Natural killer cell (primary cell): Measurements from ENCODE around the gene CLCNKA. TPM values are rescaled to one million over a fixed set of nuclear protein-coding genes. Genes with fewer than 3 reads are reported as not detected.

Experiments
- ATAC-seq, 3 donors: fragments of 150-1000 bp in 2 of 3; fragments of 200-7000 bp in 1 of 3; cut with Tn5 transposase; 1 replicate in 1 of 3; 2 replicates in 2 of 3; pipeline ENCODE4 v1.10.0; 2021; ENCODE audit warnings: mild to moderate bottlenecking in 2 of 3, moderate library complexity in 2 of 3
- DNase-seq, 2 donors: peaks; one replicate each; pipeline versions ENCODE4 v3.0.0 to v3.0.0-alpha.2; 2013 to 2021; ENCODE audit warnings: mixed read lengths in 1 of 2
- H3K27ac ChIP-seq: one replicate; pipeline ENCODE4 v1.5.1; 2013; ENCODE audit warnings: mild to moderate bottlenecking, low read length
- H3K27me3 ChIP-seq: one replicate; pipeline ENCODE4 v1.6.1; 2013; ENCODE audit warnings: low read length; ENCODE audit not compliant: control insufficient read depth, insufficient read depth
- H3K36me3 ChIP-seq: one replicate; pipeline ENCODE4 v1.6.1; 2013; ENCODE audit warnings: low read length; ENCODE audit not compliant: control insufficient read depth, insufficient read depth
- H3K4me1 ChIP-seq: one replicate; pipeline ENCODE4 v1.6.1; 2013; ENCODE audit warnings: low read length; ENCODE audit not compliant: control insufficient read depth, insufficient read depth
- H3K4me3 ChIP-seq: one replicate; pipeline ENCODE4 v1.5.1; 2013; ENCODE audit warnings: low read length
- H3K9me3 ChIP-seq: one replicate; pipeline ENCODE4 v1.6.1; 2013; ENCODE audit warnings: low read length; ENCODE audit not compliant: control insufficient read depth, insufficient read depth
- H3K27ac Mint-ChIP-seq, 2 donors: one replicate each; pipeline ENCODE4 v1.8.0; 2022; ENCODE audit warnings: mild to moderate bottlenecking in 2 of 2, mixed read lengths in 2 of 2, moderate library complexity in 1 of 2
- H3K27me3 Mint-ChIP-seq, 2 donors: one replicate each; pipeline ENCODE4 v1.8.0; 2022; ENCODE audit warnings: low read depth in 2 of 2, mixed read lengths in 2 of 2
- H3K36me3 Mint-ChIP-seq: one replicate; pipeline ENCODE4 v1.8.0; 2022; ENCODE audit warnings: mixed read lengths
- H3K4me1 Mint-ChIP-seq, 2 donors: one replicate each; pipeline ENCODE4 v1.8.0; 2022; ENCODE audit warnings: mixed read lengths in 2 of 2
- H3K4me3 Mint-ChIP-seq: one replicate; pipeline ENCODE4 v1.8.0; 2022; ENCODE audit warnings: mild to moderate bottlenecking, moderate library complexity, mixed read lengths
- H3K9me3 Mint-ChIP-seq, 2 donors: one replicate each; pipeline ENCODE4 v1.8.0; 2022; ENCODE audit warnings: mixed read lengths in 2 of 2
- WGBS: methylation state at CpG from one replicate; pipeline ENCODE4 v1.1.7; 2013; ENCODE audit warnings: missing lambda C conversion rate; ENCODE audit not compliant: insufficient coverage; 5-methylcytosine and 5-hydroxymethylcytosine counted together
- intact Hi-C: fragments of 100-400 bp; cut with micrococcal nuclease; formaldehyde crosslinking; loops from one replicate; pipeline ENCODE4 v1.14.2; 2022
- total RNA-seq, 4 donors: library from RNA; stranded (reverse); fragments of 120-200 nt in 1 of 4; gene quantifications; one replicate each; pipeline versions ENCODE4 v1.2.3 to v1.2.4, GENCODE V29; 2013 to 2022
- TF ChIP-seq, protein P1 (sequence below): fragments of 200-600 bp; IDR thresholded peaks from one replicate; pipeline ENCODE4 v1.8.0; 2022; ENCODE audit warnings: antibody characterized with exemption

The CLCNKA gene
- total RNA-seq, 3 donors from 2014 or later (not counting 1 experiment from before 2014, with no cell fraction given), result 0.16 to 0.33 TPM; not detected in 1

DNA sequence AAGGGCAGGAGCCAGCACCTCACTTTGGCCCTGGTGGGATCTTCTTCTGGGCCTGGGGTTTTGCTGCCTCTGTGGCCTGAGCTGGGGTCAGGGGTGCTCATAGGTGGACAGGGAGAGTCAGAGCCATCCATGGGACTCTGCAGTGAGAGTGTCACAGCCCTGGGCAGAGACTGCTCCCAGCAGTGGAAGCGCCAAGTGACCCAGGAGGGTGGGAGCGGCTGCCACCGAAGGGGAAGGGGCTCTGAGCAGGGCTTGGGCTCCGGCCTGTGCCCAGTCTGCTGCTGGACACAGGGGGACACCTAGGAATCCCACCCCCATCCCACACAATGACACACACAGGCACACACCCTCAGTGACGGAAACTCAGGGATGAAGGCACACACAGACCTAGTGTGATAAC, 22.1 kb downstream of the CLCNKA start:
- Histone ChIP-seq H3K36me3 (no peaks in the 10 kb centered on the region), H3K9me3 (no peaks in the 10 kb centered on the region), H3K4me3 (no peak overlapping the region), H3K27me3 (no peaks in the 10 kb centered on the region), H3K27ac (no peak overlapping the region), H3K4me1 (peaks cover 8% of the 10 kb centered on the region)
- H3K4me3 Mint-ChIP-seq, result no peak overlapping the region
- intact Hi-C loops, result no loop called here
- H3K36me3 Mint-ChIP-seq, result no peaks in the 10 kb centered on the region
- DNase-seq (no peak), ATAC-seq (no peak)
- TF ChIP-seq, protein P1, sequence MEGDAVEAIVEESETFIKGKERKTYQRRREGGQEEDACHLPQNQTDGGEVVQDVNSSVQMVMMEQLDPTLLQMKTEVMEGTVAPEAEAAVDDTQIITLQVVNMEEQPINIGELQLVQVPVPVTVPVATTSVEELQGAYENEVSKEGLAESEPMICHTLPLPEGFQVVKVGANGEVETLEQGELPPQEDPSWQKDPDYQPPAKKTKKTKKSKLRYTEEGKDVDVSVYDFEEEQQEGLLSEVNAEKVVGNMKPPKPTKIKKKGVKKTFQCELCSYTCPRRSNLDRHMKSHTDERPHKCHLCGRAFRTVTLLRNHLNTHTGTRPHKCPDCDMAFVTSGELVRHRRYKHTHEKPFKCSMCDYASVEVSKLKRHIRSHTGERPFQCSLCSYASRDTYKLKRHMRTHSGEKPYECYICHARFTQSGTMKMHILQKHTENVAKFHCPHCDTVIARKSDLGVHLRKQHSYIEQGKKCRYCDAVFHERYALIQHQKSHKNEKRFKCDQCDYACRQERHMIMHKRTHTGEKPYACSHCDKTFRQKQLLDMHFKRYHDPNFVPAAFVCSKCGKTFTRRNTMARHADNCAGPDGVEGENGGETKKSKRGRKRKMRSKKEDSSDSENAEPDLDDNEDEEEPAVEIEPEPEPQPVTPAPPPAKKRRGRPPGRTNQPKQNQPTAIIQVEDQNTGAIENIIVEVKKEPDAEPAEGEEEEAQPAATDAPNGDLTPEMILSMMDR, result no peak
- peaks cover 0 to 4% of the 10 kb centered on the region in 2 donors for H3K4me1 Mint-ChIP-seq
- no peaks in the 10 kb centered on the region for H3K9me3 Mint-ChIP-seq
- no peak overlapping the region for H3K27ac Mint-ChIP-seq
- H3K27me3 Mint-ChIP-seq, result peaks cover 0 to 3% of the 10 kb centered on the region in 2 donors
- WGBS, result 94% methylated on average over 5 of the region's 5 CpGs

DNA sequence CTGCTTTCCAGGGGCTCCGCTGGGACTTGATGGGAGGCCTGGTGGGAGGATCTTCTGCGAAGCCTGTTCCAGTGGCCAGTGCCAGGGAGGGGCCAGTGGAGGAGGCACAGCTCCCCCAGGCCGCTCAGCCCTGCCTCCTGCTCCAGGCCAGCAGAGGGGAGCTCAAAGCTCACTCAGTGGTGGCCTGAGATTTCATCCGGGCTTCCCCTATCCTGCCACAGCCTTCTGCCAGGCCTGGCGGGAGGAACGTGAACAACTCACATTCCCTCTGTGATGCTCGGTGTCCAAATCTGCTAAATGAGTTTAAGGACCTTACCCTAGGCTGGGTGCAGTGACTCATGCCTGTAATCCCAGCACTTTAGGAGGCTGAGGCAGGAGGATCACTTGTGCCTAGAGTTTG, 25.0 kb downstream of the CLCNKA start:
- intact Hi-C loops, result no loop called here
- peaks cover 3% of the 10 kb centered on the region for H3K27me3 ChIP-seq
- H3K36me3 Mint-ChIP-seq, result no peaks in the 10 kb centered on the region
- DNase-seq (no peak), ATAC-seq (no peak)
- H3K27ac ChIP-seq, result no peak overlapping the region
- no peak overlapping the region for H3K4me3 ChIP-seq
- peaks cover 11% of the 10 kb centered on the region for H3K4me1 ChIP-seq
- WGBS, result 82% methylated on average over 7 of the region's 7 CpGs
- no peak overlapping the region for H3K27ac Mint-ChIP-seq
- TF ChIP-seq, protein P1, result no peak
- no peak overlapping the region for H3K4me3 Mint-ChIP-seq
- no peaks in the 10 kb centered on the region for H3K9me3 Mint-ChIP-seq
- peaks cover 0 to 12% of the 10 kb centered on the region in 2 donors for H3K4me1 Mint-ChIP-seq
- H3K36me3 ChIP-seq, result no peaks in the 10 kb centered on the region
- H3K27me3 Mint-ChIP-seq, result peaks cover 0 to 10% of the 10 kb centered on the region in 2 donors
- H3K9me3 ChIP-seq, result no peaks in the 10 kb centered on the region

DNA sequence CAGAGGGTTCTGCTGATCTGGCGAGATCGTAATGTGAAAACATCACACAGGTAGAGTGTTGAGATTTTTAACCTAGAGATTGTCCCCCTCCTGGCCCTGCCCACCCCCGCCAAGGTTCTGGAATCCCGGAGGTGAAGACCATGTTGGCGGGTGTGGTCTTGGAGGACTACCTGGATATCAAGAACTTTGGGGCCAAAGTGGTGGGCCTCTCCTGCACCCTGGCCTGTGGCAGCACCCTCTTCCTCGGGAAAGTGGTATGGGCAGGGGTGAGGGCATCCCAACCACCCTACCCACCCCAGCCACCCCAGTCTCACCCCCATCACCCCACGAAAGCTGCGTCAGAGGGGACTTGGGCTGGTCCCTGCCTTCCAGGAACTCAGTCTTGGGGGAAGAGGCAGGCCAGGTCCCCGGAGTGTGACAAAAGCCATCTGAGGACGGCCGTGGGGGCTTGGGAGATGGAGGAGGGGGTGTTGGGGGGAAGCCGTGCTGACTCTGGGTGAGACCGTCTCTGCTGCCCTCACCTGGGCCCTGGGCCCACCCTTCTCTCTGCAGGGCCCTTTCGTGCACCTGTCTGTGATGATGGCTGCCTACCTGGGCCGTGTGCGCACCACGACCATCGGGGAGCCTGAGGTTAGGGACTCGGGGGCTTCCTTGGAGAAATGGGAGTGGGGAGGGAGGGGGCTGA, 26.1 kb downstream of the CLCNKA start:
- peaks cover 0 to 12% of the 10 kb centered on the region in 2 donors for H3K4me1 Mint-ChIP-seq
- H3K4me3 Mint-ChIP-seq, result no peak overlapping the region
- no peak for DNase-seq
- H3K27ac Mint-ChIP-seq, result no peak overlapping the region
- ATAC-seq, result no peak
- no peak overlapping the region for H3K4me3 ChIP-seq
- TF ChIP-seq, protein P1, result no peak
- WGBS, result 93% methylated on average over 11 of the region's 19 CpGs
- intact Hi-C loops, result no loop called here
- no peaks in the 10 kb centered on the region for H3K36me3 ChIP-seq
- no peaks in the 10 kb centered on the region for H3K9me3 ChIP-seq
- no peak overlapping the region for H3K27ac ChIP-seq
- H3K27me3 Mint-ChIP-seq, result peaks cover 0 to 10% of the 10 kb centered on the region in 2 donors
- no peaks in the 10 kb centered on the region for H3K9me3 Mint-ChIP-seq
- H3K36me3 Mint-ChIP-seq, result no peaks in the 10 kb centered on the region
- H3K4me1 ChIP-seq, result peaks cover 11% of the 10 kb centered on the region
- peaks cover 3% of the 10 kb centered on the region for H3K27me3 ChIP-seq
